ENCODE measurements around the gene VANGL2.

VANGL2 gene

DNA sequence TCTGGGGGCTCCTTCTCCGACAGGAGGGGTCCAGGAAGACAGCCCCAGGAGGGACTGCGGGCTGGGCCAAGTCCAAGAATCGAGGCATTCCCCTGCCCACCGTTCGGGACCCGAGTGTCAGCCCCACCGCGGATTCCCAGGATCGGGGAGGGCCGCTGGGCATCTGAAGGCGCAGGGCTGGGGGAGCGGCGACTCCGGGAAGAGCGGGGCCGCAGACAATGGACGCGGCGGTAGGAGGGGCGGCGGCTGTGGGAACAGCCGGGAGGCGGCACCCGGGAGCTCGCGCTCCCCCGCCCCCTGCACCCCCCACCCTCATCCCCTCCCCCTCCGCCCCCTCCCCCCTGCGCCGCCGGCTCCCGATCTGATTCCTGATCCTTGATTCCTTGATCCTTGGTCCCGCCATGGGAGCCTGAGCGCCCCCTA, at the start of gene VANGL2:
TSS of gene VANGL2 (plus strand) at position 342 of the 423 bp plus-strand sequence. CDS start 15,274 bp downstream, outside the sequence.
- Mint-ChIP-seq H3K27ac (ENCODE audit: low read depth) (no peak within 1 kb of the TSS), H3K9me3 (no peaks in the 10 kb centered on the region), H3K27me3 (peaks cover 34% of the 10 kb centered on the region)

DNA sequence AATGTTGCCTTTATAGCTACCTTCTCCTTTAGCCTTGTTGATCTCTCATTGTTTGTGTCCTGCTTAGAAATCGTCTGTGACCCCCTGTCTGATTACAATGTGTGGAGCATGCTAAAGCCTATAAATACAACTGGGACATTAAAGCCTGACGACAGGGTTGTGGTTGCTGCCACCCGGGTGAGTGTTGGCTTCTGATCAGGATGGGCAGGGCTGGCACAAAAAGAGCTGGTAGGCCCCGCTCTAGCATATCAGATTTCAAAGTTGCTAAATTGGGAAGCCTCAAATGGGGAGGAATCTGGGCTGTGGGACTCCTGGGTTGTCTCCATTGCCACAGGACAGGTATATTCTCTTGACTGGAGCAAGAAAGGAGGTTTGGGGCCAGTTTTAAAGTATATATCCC, 48.7 kb upstream of the VANGL2 start:
- no peaks in the 10 kb centered on the region for H3K9me3 Mint-ChIP-seq
- no peak overlapping the region for H3K27ac Mint-ChIP-seq (ENCODE audit: low read depth)
- DNase-seq (ENCODE audit: low spot score in 2 of 2) (no peak), ATAC-seq (replicated peaks; ENCODE audit: extremely low read depth, poor library complexity, severe bottlenecking) (no peak)
- no peak overlapping the region for H3K4me3 Mint-ChIP-seq
- H3K27me3 Mint-ChIP-seq = no peaks in the 10 kb centered on the region
- H3K36me3 Mint-ChIP-seq (ENCODE audit: insufficient read depth) = peaks cover 45% of the 10 kb centered on the region
- peaks cover 13% of the 10 kb centered on the region for H3K4me1 Mint-ChIP-seq

More for the DNA sequence above, at the start of gene VANGL2:
- peaks cover 4% of the 10 kb centered on the region for H3K36me3 Mint-ChIP-seq (ENCODE audit: insufficient read depth)
- ATAC-seq (replicated peaks; ENCODE audit: extremely low read depth, poor library complexity, severe bottlenecking) = no peak
- H3K4me3 Mint-ChIP-seq = peak within 1 kb of the TSS; percentile 42
- no peak for DNase-seq (ENCODE audit: low spot score in 2 of 2)
- no peaks in the 10 kb centered on the region for H3K4me1 Mint-ChIP-seq

DNA sequence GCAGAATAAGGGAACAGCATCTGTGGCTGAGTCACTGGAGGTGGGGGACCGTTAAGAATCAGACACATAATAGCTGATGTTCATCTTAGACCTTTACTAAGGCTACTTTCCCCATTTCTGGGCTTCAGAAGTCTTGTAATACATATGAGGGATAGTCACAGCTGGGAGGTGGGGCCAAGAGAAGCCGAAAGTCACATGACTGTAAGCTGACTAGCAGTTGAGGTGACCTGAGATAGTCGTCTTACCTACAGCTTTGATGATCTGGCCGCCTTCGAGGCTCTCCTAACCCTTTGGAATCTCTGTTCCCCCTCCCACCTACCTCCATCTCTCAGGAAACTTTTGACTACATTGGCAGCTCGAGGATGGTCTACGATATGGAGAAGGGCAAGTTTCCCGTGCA, 47.8 kb upstream of the VANGL2 start:
- ATAC-seq (replicated peaks; ENCODE audit: extremely low read depth, poor library complexity, severe bottlenecking) = no peak
- no peak overlapping the region for H3K27ac Mint-ChIP-seq (ENCODE audit: low read depth)
- H3K27me3 Mint-ChIP-seq = no peaks in the 10 kb centered on the region
- H3K9me3 Mint-ChIP-seq = no peaks in the 10 kb centered on the region
- peaks cover 43% of the 10 kb centered on the region for H3K36me3 Mint-ChIP-seq (ENCODE audit: insufficient read depth)
- H3K4me1 Mint-ChIP-seq = peaks cover 7% of the 10 kb centered on the region
- no peak for DNase-seq (ENCODE audit: low spot score in 2 of 2)
- H3K4me3 Mint-ChIP-seq = no peak overlapping the region

DNA sequence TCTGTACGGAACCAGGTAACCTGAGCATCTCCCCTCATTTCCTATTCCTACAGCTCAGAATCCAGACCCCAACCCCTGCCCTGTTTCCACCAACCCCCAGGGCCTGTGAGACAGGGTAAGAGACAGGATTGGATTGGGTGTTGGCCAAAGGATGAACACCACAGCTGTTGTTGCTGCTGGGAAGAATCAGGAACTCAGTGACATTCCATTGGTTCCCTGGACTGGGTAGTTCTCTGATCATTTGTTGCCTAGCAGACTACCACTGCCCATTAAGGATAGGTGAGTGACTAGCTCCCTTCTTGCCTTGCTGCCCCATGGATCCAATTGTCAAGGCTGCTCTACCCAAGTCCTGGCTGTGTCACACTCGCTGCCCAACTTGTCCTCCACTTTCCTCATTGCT, 47.1 kb upstream of the VANGL2 start:
- Mint-ChIP-seq H3K36me3 (ENCODE audit: insufficient read depth) (peaks cover 50% of the 10 kb centered on the region), H3K4me1 (peaks cover under 1% of the 10 kb centered on the region), H3K9me3 (no peaks in the 10 kb centered on the region), H3K27me3 (no peaks in the 10 kb centered on the region), H3K4me3 (no peak overlapping the region), H3K27ac (ENCODE audit: low read depth) (no peak overlapping the region)
- DNase-seq (ENCODE audit: low spot score in 2 of 2) = no peak
- no peak for ATAC-seq (replicated peaks; ENCODE audit: extremely low read depth, poor library complexity, severe bottlenecking)

DNA sequence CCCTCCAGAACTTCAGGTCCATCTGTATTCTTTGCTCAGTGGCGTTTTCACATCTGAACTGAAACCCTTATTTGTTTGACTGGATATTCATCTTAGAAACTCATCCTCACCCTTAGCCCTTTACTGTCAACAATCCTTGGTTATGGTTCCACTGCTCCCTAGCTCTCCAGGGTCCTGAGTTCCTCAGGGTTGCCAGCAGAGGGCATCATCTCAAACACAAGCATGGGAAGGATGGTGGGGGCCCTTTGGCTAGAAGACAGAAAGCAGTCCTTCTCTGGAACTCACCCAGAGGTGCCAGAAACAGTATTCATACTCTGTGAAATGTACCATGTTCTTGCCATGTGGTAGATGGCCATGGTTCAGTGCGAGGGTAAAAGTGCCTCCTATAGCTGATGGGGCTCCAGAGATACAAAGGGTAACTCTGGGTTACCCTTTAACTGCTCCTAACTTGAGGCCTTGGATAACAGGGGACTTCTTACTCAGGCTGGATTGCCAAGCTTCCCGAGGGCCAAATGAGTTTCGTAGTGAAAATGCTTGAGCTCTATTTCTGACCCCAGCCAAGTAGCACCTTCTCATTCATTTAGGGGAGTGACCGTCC, 45.9 kb upstream of the VANGL2 start:
- peaks cover 54% of the 10 kb centered on the region for H3K36me3 Mint-ChIP-seq (ENCODE audit: insufficient read depth)
- no peaks in the 10 kb centered on the region for H3K9me3 Mint-ChIP-seq
- no peaks in the 10 kb centered on the region for H3K4me1 Mint-ChIP-seq
- no peak overlapping the region for H3K4me3 Mint-ChIP-seq
- no peaks in the 10 kb centered on the region for H3K27me3 Mint-ChIP-seq
- DNase-seq (ENCODE audit: low spot score in 2 of 2) (no peak), ATAC-seq (replicated peaks; ENCODE audit: extremely low read depth, poor library complexity, severe bottlenecking) (no peak)
- no peak overlapping the region for H3K27ac Mint-ChIP-seq (ENCODE audit: low read depth)

DNA sequence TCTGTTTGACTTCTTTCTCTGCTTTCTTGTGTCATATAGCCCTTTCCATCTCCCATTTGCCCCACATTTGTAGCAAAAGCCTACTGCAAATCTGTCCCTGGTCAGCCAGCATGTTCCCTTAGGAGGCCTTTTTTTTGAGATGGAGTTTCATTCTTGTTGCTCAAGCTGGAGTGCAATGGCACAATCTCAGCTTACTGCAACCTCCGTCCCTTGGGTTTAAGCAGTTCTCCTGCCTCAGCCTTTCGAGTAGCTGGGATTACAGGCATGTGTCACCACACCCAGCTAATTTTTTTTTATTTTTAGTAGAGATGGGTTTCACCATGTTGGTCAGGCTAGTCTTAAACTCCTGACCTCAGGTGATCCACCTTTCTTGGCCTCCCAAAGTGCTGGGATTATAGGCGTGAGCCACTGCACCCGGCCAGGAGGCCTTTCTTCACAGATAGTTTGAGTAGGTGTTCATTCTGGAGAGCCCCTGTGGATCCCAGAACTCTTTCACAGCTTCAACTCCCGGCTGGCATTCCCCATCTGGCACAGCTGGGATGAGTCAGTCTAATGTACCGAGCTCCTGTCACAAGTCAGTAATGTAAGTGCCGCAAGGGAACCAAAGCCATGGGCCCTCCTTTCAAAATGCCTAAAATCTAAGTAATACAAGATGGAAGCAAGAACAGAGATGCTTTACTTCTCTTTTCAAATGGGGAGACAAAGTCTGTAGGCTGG, 42.9 kb upstream of the VANGL2 start:
- DNase-seq (ENCODE audit: low spot score in 2 of 2) (no peak), ATAC-seq (replicated peaks; ENCODE audit: extremely low read depth, poor library complexity, severe bottlenecking) (no peak)
- Mint-ChIP-seq H3K4me1 (no peaks in the 10 kb centered on the region), H3K27ac (ENCODE audit: low read depth) (no peak overlapping the region), H3K36me3 (ENCODE audit: insufficient read depth) (peaks cover 37% of the 10 kb centered on the region), H3K27me3 (no peaks in the 10 kb centered on the region), H3K4me3 (no peak overlapping the region), H3K9me3 (no peaks in the 10 kb centered on the region)

DNA sequence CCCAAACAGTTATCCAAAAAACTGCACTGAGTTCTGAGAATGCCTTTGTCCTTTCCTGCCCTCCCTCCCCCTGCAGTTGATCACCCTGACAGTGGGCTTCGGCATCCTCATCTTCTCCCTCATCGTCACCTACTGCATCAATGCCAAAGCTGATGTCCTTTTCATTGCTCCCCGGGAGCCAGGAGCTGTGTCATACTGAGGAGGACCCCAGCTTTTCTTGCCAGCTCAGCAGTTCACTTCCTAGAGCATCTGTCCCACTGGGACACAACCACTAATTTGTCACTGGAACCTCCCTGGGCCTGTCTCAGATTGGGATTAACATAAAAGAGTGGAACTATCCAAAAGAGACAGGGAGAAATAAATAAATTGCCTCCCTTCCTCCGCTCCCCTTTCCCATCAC, 42.3 kb upstream of the VANGL2 start:
- Mint-ChIP-seq H3K4me3 (no peak overlapping the region), H3K36me3 (ENCODE audit: insufficient read depth) (peaks cover 37% of the 10 kb centered on the region), H3K27me3 (no peaks in the 10 kb centered on the region), H3K9me3 (no peaks in the 10 kb centered on the region), H3K4me1 (no peaks in the 10 kb centered on the region), H3K27ac (ENCODE audit: low read depth) (no peak overlapping the region)
- DNase-seq (ENCODE audit: low spot score in 2 of 2) (no peak), ATAC-seq (replicated peaks; ENCODE audit: extremely low read depth, poor library complexity, severe bottlenecking) (no peak)

DNA sequence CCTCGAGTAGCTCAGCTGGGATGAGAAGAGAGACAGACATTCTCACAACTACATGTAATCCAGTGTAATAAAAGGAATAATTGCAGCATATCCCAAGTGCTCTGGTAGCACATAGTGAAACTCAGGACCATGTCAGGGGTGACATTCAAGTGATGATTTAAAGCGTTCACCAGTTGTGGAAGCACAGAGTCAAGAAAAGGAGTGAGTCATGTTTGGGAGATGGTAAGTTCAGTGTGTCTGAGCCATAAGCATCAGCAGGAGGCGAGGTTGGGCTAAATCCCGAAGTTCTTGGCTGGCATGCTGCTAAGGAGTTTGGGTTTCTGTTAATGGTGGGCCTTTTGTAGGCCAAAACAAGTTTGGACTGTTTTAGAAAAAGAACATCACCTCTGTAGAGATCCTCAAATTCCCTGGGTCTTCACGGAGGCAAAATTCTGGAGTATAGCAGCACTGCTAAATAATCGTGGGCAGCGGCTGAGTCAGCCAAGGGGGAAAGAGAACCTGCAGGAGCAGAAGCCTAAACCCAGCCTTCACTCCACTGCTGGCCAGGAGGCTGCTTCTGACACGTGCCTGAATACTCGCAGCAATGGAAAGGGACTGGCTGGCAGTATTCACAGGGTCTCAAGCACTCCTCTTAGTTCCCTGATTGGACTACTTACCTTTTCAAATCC, 40.7 kb upstream of the VANGL2 start:
- ATAC-seq (replicated peaks; ENCODE audit: extremely low read depth, poor library complexity, severe bottlenecking) = no peak
- H3K36me3 Mint-ChIP-seq (ENCODE audit: insufficient read depth) = peaks cover 25% of the 10 kb centered on the region

DNA sequence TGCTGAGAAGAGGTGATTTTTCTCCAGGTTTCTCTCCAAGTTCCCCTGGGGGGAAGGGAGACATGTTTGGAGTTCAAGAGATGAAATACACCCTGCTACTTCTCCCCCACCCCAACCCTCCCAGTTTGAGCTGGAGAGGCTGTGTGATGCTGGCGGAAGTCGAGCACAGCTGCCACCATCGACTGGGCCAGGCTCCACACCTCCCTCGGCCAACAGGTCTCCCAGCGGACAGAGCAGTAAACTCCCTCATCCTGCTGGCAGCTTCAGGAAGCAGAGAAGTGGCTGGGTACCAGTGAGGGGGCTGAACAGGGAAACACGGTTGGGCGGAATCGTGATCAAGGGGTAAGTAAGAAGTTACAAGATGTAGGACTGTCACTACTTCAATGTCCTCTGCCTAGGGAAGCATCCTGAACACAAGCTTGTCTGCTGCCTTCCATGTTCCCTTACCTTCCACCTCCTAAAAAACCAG, 40.1 kb upstream of the VANGL2 start:
- Mint-ChIP-seq H3K36me3 (ENCODE audit: insufficient read depth) (peaks cover 22% of the 10 kb centered on the region), H3K9me3 (no peaks in the 10 kb centered on the region), H3K27ac (ENCODE audit: low read depth) (no peak overlapping the region), H3K4me3 (no peak overlapping the region), H3K27me3 (no peaks in the 10 kb centered on the region), H3K4me1 (no peaks in the 10 kb centered on the region)
- DNase-seq (ENCODE audit: low spot score in 2 of 2) = no peak
- no peak for ATAC-seq (replicated peaks; ENCODE audit: extremely low read depth, poor library complexity, severe bottlenecking)

More for the DNA sequence above, 40.7 kb upstream of the VANGL2 start:
- no peak overlapping the region for H3K4me3 Mint-ChIP-seq
- no peak for DNase-seq (ENCODE audit: low spot score in 2 of 2)
- no peaks in the 10 kb centered on the region for H3K9me3 Mint-ChIP-seq
- no peaks in the 10 kb centered on the region for H3K4me1 Mint-ChIP-seq
- no peaks in the 10 kb centered on the region for H3K27me3 Mint-ChIP-seq
- no peak overlapping the region for H3K27ac Mint-ChIP-seq (ENCODE audit: low read depth)

DNA sequence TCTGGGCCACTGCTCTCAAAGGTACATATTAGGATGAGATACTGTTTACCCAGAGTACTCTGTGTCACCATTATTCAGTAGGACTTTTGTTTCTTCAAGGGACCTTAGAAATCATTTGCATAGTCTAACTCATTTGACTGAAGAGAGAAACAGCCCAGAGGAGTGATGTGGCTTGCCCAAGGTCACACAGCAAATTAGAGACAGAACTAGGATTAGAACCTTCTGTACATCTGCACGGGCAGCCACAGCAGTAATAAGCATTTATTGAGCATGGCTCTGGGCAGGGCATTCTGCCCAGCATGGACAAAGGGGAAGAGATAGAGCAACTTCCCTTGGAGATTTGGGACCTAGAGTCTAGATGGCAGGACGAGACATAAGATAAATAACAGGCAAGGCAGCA, 39.2 kb upstream of the VANGL2 start:
- Mint-ChIP-seq H3K9me3 (no peaks in the 10 kb centered on the region), H3K4me3 (no peak overlapping the region), H3K36me3 (ENCODE audit: insufficient read depth) (peaks cover 18% of the 10 kb centered on the region), H3K27ac (ENCODE audit: low read depth) (no peak overlapping the region), H3K4me1 (no peaks in the 10 kb centered on the region), H3K27me3 (no peaks in the 10 kb centered on the region)
- DNase-seq (ENCODE audit: low spot score in 2 of 2) = no peak
- no peak for ATAC-seq (replicated peaks; ENCODE audit: extremely low read depth, poor library complexity, severe bottlenecking)

DNA sequence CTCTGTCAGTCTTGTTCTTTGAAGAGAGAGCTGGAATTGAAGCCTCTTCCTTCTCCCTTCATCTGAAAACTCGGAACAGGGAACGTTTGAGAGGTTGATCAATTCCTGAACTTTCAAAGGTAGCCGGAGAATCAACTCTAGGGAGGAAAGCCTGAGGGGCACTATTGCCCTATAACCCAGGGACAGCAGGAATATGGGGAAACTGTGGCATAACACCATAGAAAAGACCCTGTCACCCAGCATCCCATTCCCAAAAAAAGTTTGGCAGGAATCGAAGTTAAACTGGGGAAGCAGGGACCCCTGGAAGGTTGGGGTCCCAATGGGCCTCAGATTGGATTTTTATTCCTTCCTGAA, 38.6 kb upstream of the VANGL2 start:
- H3K27me3 Mint-ChIP-seq = no peaks in the 10 kb centered on the region
- no peak overlapping the region for H3K27ac Mint-ChIP-seq (ENCODE audit: low read depth)

DNA sequence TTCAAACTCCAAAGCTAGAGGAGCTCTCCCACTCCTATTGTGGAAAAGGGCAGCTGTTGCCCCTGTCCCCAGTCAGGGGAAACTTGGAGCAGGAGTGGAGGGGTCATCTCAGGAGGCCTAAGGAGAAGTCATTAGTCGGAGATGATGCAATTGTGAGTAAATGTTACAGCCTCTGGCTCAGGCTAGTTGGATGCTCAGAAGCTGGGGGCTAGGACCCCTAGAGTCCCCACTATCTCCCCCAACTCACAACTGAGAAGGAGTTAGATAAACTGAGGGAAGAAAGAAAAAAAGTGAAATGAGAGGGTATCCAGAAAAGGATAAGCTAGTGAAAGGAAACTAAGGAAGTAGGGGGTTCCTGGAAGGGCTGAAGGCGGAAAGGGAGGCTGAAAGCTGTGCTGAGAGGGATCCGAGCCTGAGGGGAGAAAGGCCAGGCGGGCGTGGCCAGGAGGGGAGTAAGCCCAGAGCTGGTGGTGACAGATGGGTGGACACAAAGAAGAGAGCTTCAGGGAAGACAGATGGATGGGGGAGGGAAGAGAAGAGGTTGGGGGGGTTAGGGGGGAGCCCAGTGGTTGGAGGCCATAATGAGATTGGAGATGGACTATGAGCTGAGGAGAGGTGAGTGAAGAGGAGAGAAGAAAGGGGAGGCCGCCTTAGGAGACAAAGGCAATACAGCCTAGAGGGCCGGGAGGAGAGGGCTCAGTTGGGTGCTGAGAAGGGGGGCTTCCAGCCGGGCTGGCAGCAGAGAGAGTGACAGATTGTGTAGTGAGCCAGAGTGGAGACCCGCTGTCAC, 38.0 kb upstream of the VANGL2 start:
- no peak for DNase-seq (ENCODE audit: low spot score in 2 of 2)

More for the DNA sequence above, 38.6 kb upstream of the VANGL2 start:
- Mint-ChIP-seq H3K36me3 (ENCODE audit: insufficient read depth) (peaks cover 16% of the 10 kb centered on the region), H3K4me3 (no peak overlapping the region), H3K4me1 (no peaks in the 10 kb centered on the region), H3K9me3 (no peaks in the 10 kb centered on the region)
- DNase-seq (ENCODE audit: low spot score in 2 of 2) (no peak), ATAC-seq (replicated peaks; ENCODE audit: extremely low read depth, poor library complexity, severe bottlenecking) (no peak)

More for the DNA sequence above, 38.0 kb upstream of the VANGL2 start:
- H3K36me3 Mint-ChIP-seq (ENCODE audit: insufficient read depth) = peaks cover 16% of the 10 kb centered on the region
- no peak for ATAC-seq (replicated peaks; ENCODE audit: extremely low read depth, poor library complexity, severe bottlenecking)
- peak overlapping the region; percentile 26 for H3K27ac Mint-ChIP-seq (ENCODE audit: low read depth)
- no peak overlapping the region for H3K4me3 Mint-ChIP-seq
- H3K4me1 Mint-ChIP-seq = no peaks in the 10 kb centered on the region
- no peaks in the 10 kb centered on the region for H3K27me3 Mint-ChIP-seq
- H3K9me3 Mint-ChIP-seq = no peaks in the 10 kb centered on the region

All from central memory CD8-positive, alpha-beta T cell (primary cell).